ENCODE data around the gene SLC8B1.

Gene SLC8B1

GRCh38 chr12:113295886-113296556, 38.9 kb downstream of the SLC8B1 start:
- DNase-seq (ENCODE audit: low read depth, low spot score), result no peak

GRCh38 chr12:113293100-113293499, 41.8 kb downstream of the SLC8B1 start:
- no peak for DNase-seq (ENCODE audit: low read depth, low spot score)

GRCh38 chr12:113292547-113292946, 42.4 kb downstream of the SLC8B1 start:
- no peak for DNase-seq (ENCODE audit: low read depth, low spot score)

- DNase-seq (ENCODE audit: low read depth, low spot score), result no peak
These were observed 42.8 kb downstream of the SLC8B1 start for GRCh38 chr12:113292091-113292490.

- no peak for DNase-seq (ENCODE audit: low read depth, low spot score)
These were observed 43.3 kb downstream of the SLC8B1 start for GRCh38 chr12:113291586-113291985.

- DNase-seq (ENCODE audit: low read depth, low spot score), result no peak
These were observed 44.4 kb downstream of the SLC8B1 start for GRCh38 chr12:113290506-113290905.

GRCh38 chr12:113289361-113289760, 45.5 kb downstream of the SLC8B1 start:
- DNase-seq (ENCODE audit: low read depth, low spot score), result no peak

GRCh38 chr12:113287899-113288282, 47.0 kb downstream of the SLC8B1 start:
- no peak for DNase-seq (ENCODE audit: low read depth, low spot score)

- no peak for DNase-seq (ENCODE audit: low read depth, low spot score)
These were observed 47.6 kb downstream of the SLC8B1 start for GRCh38 chr12:113287146-113287898.

- DNase-seq (ENCODE audit: low read depth, low spot score), result no peak
These were observed 48.2 kb downstream of the SLC8B1 start for GRCh38 chr12:113286712-113287111.

GRCh38 chr12:113285679-113286610, 49.0 kb downstream of the SLC8B1 start:
- DNase-seq (ENCODE audit: low read depth, low spot score), result peak; percentile 19

- no peak for DNase-seq (ENCODE audit: low read depth, low spot score)
These were observed 50.2 kb downstream of the SLC8B1 start for GRCh38 chr12:113284751-113285150.

GRCh38 chr12:113278633-113279032, 56.3 kb downstream of the SLC8B1 start:
- no peak for DNase-seq (ENCODE audit: low read depth, low spot score)

GRCh38 chr12:113278141-113278540, 56.8 kb downstream of the SLC8B1 start:
- DNase-seq (ENCODE audit: low read depth, low spot score), result no peak

- DNase-seq (ENCODE audit: low read depth, low spot score), result no peak
These were observed 57.4 kb downstream of the SLC8B1 start for GRCh38 chr12:113277511-113277910.

GRCh38 chr12:113276946-113277500, 57.9 kb downstream of the SLC8B1 start:
- DNase-seq (ENCODE audit: low read depth, low spot score), result no peak

GRCh38 chr12:113276306-113276705, 58.6 kb downstream of the SLC8B1 start:
- no peak for DNase-seq (ENCODE audit: low read depth, low spot score)

- no peak for DNase-seq (ENCODE audit: low read depth, low spot score)
These were observed 60.1 kb downstream of the SLC8B1 start for GRCh38 chr12:113274848-113275247.

- no peak for DNase-seq (ENCODE audit: low read depth, low spot score)
These were observed 61.7 kb downstream of the SLC8B1 start for GRCh38 chr12:113273053-113273725.

GRCh38 chr12:113271853-113272561, 62.9 kb downstream of the SLC8B1 start:
- peak; percentile 55 for DNase-seq (ENCODE audit: low read depth, low spot score)

- DNase-seq (ENCODE audit: low read depth, low spot score), result no peak
These were observed 63.5 kb downstream of the SLC8B1 start for GRCh38 chr12:113271466-113271852.
